RWPE1 (cell line): Measurements from ENCODE around the gene CCL14.
A peak's percentile ranks its signal among the peaks of the same experiment; 100 is the strongest.

Source experiments
- CTCF ChIA-PET: fragments of 350-600 bp; sonication (Branson Sonifier 250); formaldehyde crosslinking; extraction: SDS; loops from one replicate; lab custom pipeline; 2021; lab: Yijun Ruan, JAX
- POLR2A ChIA-PET: fragments of 400-600 bp; formaldehyde crosslinking; extraction: SDS; loops from one replicate; lab custom pipeline; 2020; ENCODE audit warnings: antibody characterized with exemption; ENCODE audit not compliant: low non-redundant PET; lab: Yijun Ruan, JAX
- DNase-seq: peaks from one replicate; pipeline ENCODE4 v3.0.0; 2012; ENCODE audit warnings: low spot score
- H3K27ac ChIP-seq: fragments of 450-650 bp; 2 replicates; pipeline ENCODE4 v1.5.1; 2017
- CTCF ChIP-seq: fragments of 450-650 bp; conservative IDR thresholded peaks from 2 replicates; pipeline ENCODE4 v1.5.1; 2017; ENCODE audit warnings: low read depth, mild to moderate bottlenecking

The CCL14 gene

GRCh38 chr17:35981246-35981645 lies 5.3 kb downstream of the CCL14 start, which contains the start of gene CCL16:
Gene CCL16 (minus strand): TSS chr17:35981497. CDS start chr17:35981420, 77 bp downstream.
- CTCF ChIA-PET = interaction anchor here (0.6 kb wide), 2 partner anchors 358 to 1810 kb away, joined by 3 read pairs; no protein-coding TSS in a partner anchor
- no peak within 1 kb of the TSS for H3K27ac ChIP-seq
- no peak for TF ChIP-seq CTCF
- POLR2A ChIA-PET = no interaction called here
- DNase-seq = no peak

GRCh38 chr17:35978346-35978745 lies 8.2 kb downstream of the CCL14 start:
- no peak for TF ChIP-seq CTCF
- no peak for DNase-seq
- CTCF ChIA-PET = no interaction called here
- POLR2A ChIA-PET = no interaction called here
- H3K27ac ChIP-seq = no peak overlapping the region

- H3K27ac ChIP-seq = no peak overlapping the region
- DNase-seq = no peak
- ChIA-PET CTCF (interaction anchor here (0.6 kb wide), 2 partner anchors 18 to 169 kb away, joined by 3 read pairs; no protein-coding TSS in a partner anchor), POLR2A (no interaction called here)
- no peak for TF ChIP-seq CTCF
Measured at GRCh38 chr17:35977509-35977908, 9.0 kb downstream of the CCL14 start.

GRCh38 chr17:35973333-35974260 lies 12.9 kb downstream of the CCL14 start:
- ChIA-PET CTCF (interaction anchor here (8.0 kb wide), 1 partner anchor 176 kb away, joined by 72 read pairs; no protein-coding TSS in a partner anchor), POLR2A (no interaction called here)
- peak; percentile 49 for DNase-seq
- no peak for TF ChIP-seq CTCF
- peak overlapping the region; percentile 28; the same call in 1 of the 2 replicates for H3K27ac ChIP-seq

GRCh38 chr17:35972945-35973332 lies 13.6 kb downstream of the CCL14 start:
- no peak for DNase-seq
- no peak for TF ChIP-seq CTCF
- POLR2A ChIA-PET = no interaction called here
- no peak overlapping the region for H3K27ac ChIP-seq
- CTCF ChIA-PET = interaction anchor here (8.0 kb wide), 1 partner anchor 176 kb away, joined by 72 read pairs; no protein-coding TSS in a partner anchor

- TF ChIP-seq CTCF = no peak
- DNase-seq = no peak
- POLR2A ChIA-PET = no interaction called here
- no peak overlapping the region for H3K27ac ChIP-seq
- CTCF ChIA-PET = interaction anchor here (8.0 kb wide), 1 partner anchor 177 kb away, joined by 72 read pairs; no protein-coding TSS in a partner anchor
Measured at GRCh38 chr17:35972535-35972934, 14.0 kb downstream of the CCL14 start.
